ENCODE data around the gene CREB3L1. TPM values are rescaled to one million over a fixed set of nuclear protein-coding genes. Genes with fewer than 3 reads are reported as not detected.

CREB3L1 gene
- total RNA-seq, 1 donor from 2014 or later = 6.1 TPM

- no peak overlapping the region for H3K27ac Mint-ChIP-seq (ENCODE audit: unreplicated experiment)
- H3K36me3 Mint-ChIP-seq (ENCODE audit: unreplicated experiment) = no peaks in the 10 kb centered on the region
- H3K9me3 Mint-ChIP-seq (ENCODE audit: unreplicated experiment) = peaks cover 2% of the 10 kb centered on the region
- TF ChIP-seq, protein P1, sequence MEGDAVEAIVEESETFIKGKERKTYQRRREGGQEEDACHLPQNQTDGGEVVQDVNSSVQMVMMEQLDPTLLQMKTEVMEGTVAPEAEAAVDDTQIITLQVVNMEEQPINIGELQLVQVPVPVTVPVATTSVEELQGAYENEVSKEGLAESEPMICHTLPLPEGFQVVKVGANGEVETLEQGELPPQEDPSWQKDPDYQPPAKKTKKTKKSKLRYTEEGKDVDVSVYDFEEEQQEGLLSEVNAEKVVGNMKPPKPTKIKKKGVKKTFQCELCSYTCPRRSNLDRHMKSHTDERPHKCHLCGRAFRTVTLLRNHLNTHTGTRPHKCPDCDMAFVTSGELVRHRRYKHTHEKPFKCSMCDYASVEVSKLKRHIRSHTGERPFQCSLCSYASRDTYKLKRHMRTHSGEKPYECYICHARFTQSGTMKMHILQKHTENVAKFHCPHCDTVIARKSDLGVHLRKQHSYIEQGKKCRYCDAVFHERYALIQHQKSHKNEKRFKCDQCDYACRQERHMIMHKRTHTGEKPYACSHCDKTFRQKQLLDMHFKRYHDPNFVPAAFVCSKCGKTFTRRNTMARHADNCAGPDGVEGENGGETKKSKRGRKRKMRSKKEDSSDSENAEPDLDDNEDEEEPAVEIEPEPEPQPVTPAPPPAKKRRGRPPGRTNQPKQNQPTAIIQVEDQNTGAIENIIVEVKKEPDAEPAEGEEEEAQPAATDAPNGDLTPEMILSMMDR (IDR thresholded peaks at IDR 0.05; ENCODE audit: partially characterized antibody, unreplicated experiment) = no peak
- H3K27me3 Mint-ChIP-seq (ENCODE audit: unreplicated experiment) = peaks cover 4% of the 10 kb centered on the region
- H3K4me3 Mint-ChIP-seq (ENCODE audit: unreplicated experiment) = no peak overlapping the region
- peaks cover 6% of the 10 kb centered on the region for H3K4me1 Mint-ChIP-seq (ENCODE audit: low read depth, unreplicated experiment)
- DNase-seq = no peak
These were observed 15.6 kb downstream of the CREB3L1 start for GRCh38 chr11:46293066-46293465.

- Mint-ChIP-seq H3K27ac (ENCODE audit: unreplicated experiment) (no peak overlapping the region), H3K9me3 (ENCODE audit: unreplicated experiment) (peaks cover 2% of the 10 kb centered on the region), H3K4me3 (ENCODE audit: unreplicated experiment) (no peak overlapping the region), H3K4me1 (ENCODE audit: low read depth, unreplicated experiment) (peaks cover 6% of the 10 kb centered on the region), H3K27me3 (ENCODE audit: unreplicated experiment) (peaks cover 4% of the 10 kb centered on the region), H3K36me3 (ENCODE audit: unreplicated experiment) (no peaks in the 10 kb centered on the region)
- TF ChIP-seq, protein P1 (IDR thresholded peaks at IDR 0.05; ENCODE audit: partially characterized antibody, unreplicated experiment) = no peak
- no peak for DNase-seq
These were observed 16.2 kb downstream of the CREB3L1 start for GRCh38 chr11:46293641-46294103.

GRCh38 chr11:46294365-46295309, 17.2 kb downstream of the CREB3L1 start:
- H3K4me1 Mint-ChIP-seq (ENCODE audit: low read depth, unreplicated experiment) = peaks cover 6% of the 10 kb centered on the region
- no peak overlapping the region for H3K27ac Mint-ChIP-seq (ENCODE audit: unreplicated experiment)
- peak overlapping the region; percentile 81 for H3K4me3 Mint-ChIP-seq (ENCODE audit: unreplicated experiment)
- peaks cover 2% of the 10 kb centered on the region for H3K9me3 Mint-ChIP-seq (ENCODE audit: unreplicated experiment)
- no peak for DNase-seq
- peaks cover 4% of the 10 kb centered on the region for H3K27me3 Mint-ChIP-seq (ENCODE audit: unreplicated experiment)
- TF ChIP-seq, protein P1 (IDR thresholded peaks at IDR 0.05; ENCODE audit: partially characterized antibody, unreplicated experiment) = no peak
- no peaks in the 10 kb centered on the region for H3K36me3 Mint-ChIP-seq (ENCODE audit: unreplicated experiment)

DNA sequence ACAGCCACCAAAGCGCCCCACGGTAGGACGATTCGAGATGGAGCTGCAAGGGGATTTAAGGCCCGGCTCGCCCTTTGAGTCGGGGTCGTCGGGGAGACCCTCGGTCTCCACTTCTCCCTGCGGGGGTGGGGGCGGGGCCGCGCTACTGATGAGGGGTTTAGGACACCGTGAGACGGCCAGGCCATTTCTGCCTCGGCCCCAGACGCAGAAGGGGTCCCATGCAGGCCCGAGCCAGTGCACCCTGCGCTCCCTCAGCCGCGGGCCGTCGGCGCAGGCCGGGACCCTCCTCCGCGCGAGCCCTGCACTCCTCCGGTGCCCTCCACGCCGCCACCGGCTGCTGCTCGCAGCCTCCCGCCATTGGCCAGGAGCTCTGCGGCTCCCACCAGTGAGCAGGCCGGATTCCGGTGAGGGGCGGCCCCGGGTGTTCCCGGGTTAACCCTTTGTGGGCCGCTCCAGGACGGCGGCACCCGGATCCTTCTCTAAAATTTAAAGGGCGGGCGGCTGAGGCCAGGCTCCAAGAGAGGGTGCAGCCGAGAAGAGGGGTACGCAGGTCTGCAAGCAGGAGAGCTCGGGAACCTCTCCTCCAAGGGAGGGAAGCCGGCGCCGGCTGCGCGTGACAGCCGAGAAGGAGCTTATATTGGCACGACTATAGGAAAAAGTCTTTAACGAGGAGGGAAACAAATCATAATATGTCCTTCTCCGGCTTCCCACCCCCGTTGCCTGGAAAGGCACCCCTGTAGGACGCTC, 18.0 kb downstream of the CREB3L1 start:
- peaks cover 4% of the 10 kb centered on the region for H3K27me3 Mint-ChIP-seq (ENCODE audit: unreplicated experiment)
- H3K9me3 Mint-ChIP-seq (ENCODE audit: unreplicated experiment) = peaks cover 2% of the 10 kb centered on the region
- H3K27ac Mint-ChIP-seq (ENCODE audit: unreplicated experiment) = no peak overlapping the region
- H3K36me3 Mint-ChIP-seq (ENCODE audit: unreplicated experiment) = no peaks in the 10 kb centered on the region
- peaks cover 3% of the 10 kb centered on the region for H3K4me1 Mint-ChIP-seq (ENCODE audit: low read depth, unreplicated experiment)
- DNase-seq = peak; percentile 91
- peak overlapping the region; percentile 83 for H3K4me3 Mint-ChIP-seq (ENCODE audit: unreplicated experiment)
- TF ChIP-seq, protein P1 (IDR thresholded peaks at IDR 0.05; ENCODE audit: partially characterized antibody, unreplicated experiment) = no peak
